Body of pancreas (tissue), 4 donors: ENCODE data around the gene TTC9B.

Source experiments
- CTCF ChIP-seq, 7 experiments: fragments of 450-650 bp in 4 of 7; fragments of 200-600 bp in 3 of 7; sonication (generic) in 3 of 7; IDR thresholded peaks; one replicate each; pipeline ENCODE4 v1.5.1; 2016 to 2019; ENCODE audit warnings: antibody characterized with exemption in 7 of 7
- POLR2A ChIP-seq, 3 donors: fragments of 450-650 bp; IDR thresholded peaks; one replicate each; pipeline ENCODE4 v1.6.1; 2016; ENCODE audit warnings: antibody characterized with exemption in 3 of 3, mild to moderate bottlenecking in 2 of 3

- TF ChIP-seq CTCF (IDR thresholded peaks at IDR 0.05) (no peak), POLR2A (IDR thresholded peaks at IDR 0.05) (no peak)
Observed at GRCh38 chr19:40254714-40255418, 36.7 kb upstream of the TTC9B start.
